Neural cell (in vitro differentiated cells): ENCODE measurements around the gene HBA2. TPM values are rescaled to one million over a fixed set of nuclear protein-coding genes. Genes with fewer than 3 reads are reported as not detected.
"Not testable (repeated sequence)": the region's sequence is repeated elsewhere in the genome, so short reads cannot be mapped to it uniquely, and the experiment has no call there.

ENCODE experiments used
- H2AFZ ChIP-seq: fragments of 200-600, 300-800 bp; sonication (generic), shearing (Covaris generic); 2 replicates; pipeline ENCODE4 v1.6.0; 2014; ENCODE audit warnings: low read depth, mild to moderate bottlenecking, antibody characterized with exemption, low read length, moderate library complexity
- H3F3A ChIP-seq: fragments of 200-600 bp; shearing (Covaris generic); 2 replicates; pipeline ENCODE4 v1.6.1; 2016; ENCODE audit warnings: mild to moderate bottlenecking, moderate library complexity, mixed read lengths, antibody characterized with exemption, low read length; ENCODE audit not compliant: insufficient read depth, poor library complexity, severe bottlenecking
- H3K27ac ChIP-seq: fragments of 200-600, 300-800 bp; sonication (generic), shearing (Covaris generic); 2 replicates; pipeline ENCODE4 v1.5.1; 2014; ENCODE audit warnings: mild to moderate bottlenecking, low read length, moderate library complexity
- H3K27me3 ChIP-seq: fragments of 300-800, 200-600 bp; sonication (generic), shearing (Covaris generic); 2 replicates; pipeline ENCODE4 v1.6.0; 2014; ENCODE audit warnings: mild to moderate bottlenecking, low read depth, low read length, moderate library complexity; ENCODE audit not compliant: insufficient read depth
- H3K36me3 ChIP-seq: fragments of 300-800, 200-600 bp; sonication (generic), shearing (Covaris generic); 2 replicates; pipeline ENCODE4 v1.5.1; 2014; ENCODE audit warnings: mild to moderate bottlenecking, antibody characterized with exemption, low read length, moderate library complexity; ENCODE audit not compliant: insufficient read depth
- H3K4me2 ChIP-seq: fragments of 300-800, 200-600 bp; sonication (generic), shearing (Covaris generic); 2 replicates; pipeline ENCODE4 v1.6.0; 2014; ENCODE audit warnings: mild to moderate bottlenecking, low read length
- H3K4me3 ChIP-seq: fragments of 300-800, 200-600 bp; sonication (generic), shearing (Covaris generic); 2 replicates; pipeline ENCODE4 v1.5.1; 2014; ENCODE audit warnings: mild to moderate bottlenecking, low read length, moderate library complexity
- H3K79me2 ChIP-seq: fragments of 200-600 bp; shearing (Covaris generic); replicated peaks from 2 replicates; pipeline ENCODE4 v1.6.0; 2014; ENCODE audit warnings: mild to moderate bottlenecking, low read length, moderate library complexity; ENCODE audit not compliant: insufficient read depth
- H3K9ac ChIP-seq: fragments of 300-800, 200-600 bp; sonication (generic), shearing (Covaris generic); 2 replicates; pipeline ENCODE4 v1.6.1; 2016; ENCODE audit warnings: mild to moderate bottlenecking, low read length, mixed read lengths
- H3K9me2 ChIP-seq: fragments of 200-600 bp; shearing (Covaris generic); 2 replicates; pipeline ENCODE4 v1.6.1; 2016; ENCODE audit warnings: mild to moderate bottlenecking, low read length, mixed read lengths; ENCODE audit not compliant: insufficient read depth
- H3K9me3 ChIP-seq: fragments of 200-600, 300-800 bp; sonication (generic), shearing (Covaris generic); 2 replicates; pipeline ENCODE4 v1.6.1; 2016; ENCODE audit warnings: mild to moderate bottlenecking, mixed run types, low read length, moderate library complexity, mixed read lengths
- H4K20me1 ChIP-seq: fragments of 200-600 bp; shearing (Covaris generic); 2 replicates; pipeline ENCODE4 v1.6.1; 2016; ENCODE audit warnings: mild to moderate bottlenecking, mixed run types; ENCODE audit not compliant: insufficient read depth
- CTCF ChIP-seq: fragments of 450-650 bp; IDR thresholded peaks from 2 replicates; pipeline ENCODE4 v1.5.1; 2014; ENCODE audit warnings: antibody characterized with exemption, mild to moderate bottlenecking, moderate library complexity; ENCODE audit not compliant: poor library complexity, severe bottlenecking
- EP300 ChIP-seq: fragments of 450-650 bp; conservative IDR thresholded peaks from 2 replicates; pipeline ENCODE4 v1.6.1; 2014; ENCODE audit warnings: antibody characterized with exemption, mild to moderate bottlenecking, moderate library complexity; ENCODE audit not compliant: poor library complexity, severe bottlenecking
- EZH2 ChIP-seq: fragments of 200-600, 300-800 bp; shearing (Covaris generic), sonication (generic); IDR thresholded peaks from 2 replicates; pipeline ENCODE4 v1.6.1; 2014; ENCODE audit warnings: antibody characterized with exemption, low read length, borderline replicate concordance, mild to moderate bottlenecking; ENCODE audit not compliant: insufficient read depth, poor library complexity, severe bottlenecking
- MXI1 ChIP-seq: fragments of 450-650 bp; conservative IDR thresholded peaks from 2 replicates; pipeline ENCODE4 v1.6.1; 2014; ENCODE audit warnings: antibody characterized with exemption, mild to moderate bottlenecking; ENCODE audit not compliant: poor library complexity, severe bottlenecking
- POLR2AphosphoS5 ChIP-seq: IDR thresholded peaks from 2 replicates; pipeline ENCODE4 v1.6.1; 2012
- RAD21 ChIP-seq: fragments of 450-650 bp; conservative IDR thresholded peaks from 2 replicates; pipeline ENCODE4 v1.6.1; 2014; ENCODE audit warnings: antibody characterized with exemption, mild to moderate bottlenecking, moderate library complexity
- SMC3 ChIP-seq: fragments of 450-650 bp; conservative IDR thresholded peaks from 2 replicates; pipeline ENCODE4 v1.6.1; 2014; ENCODE audit warnings: antibody characterized with exemption, mild to moderate bottlenecking, moderate library complexity; ENCODE audit not compliant: poor library complexity
- TAF1 ChIP-seq: IDR thresholded peaks from 2 replicates; pipeline ENCODE4 v1.6.1; 2012; ENCODE audit warnings: low read depth
- polyA plus RNA-seq: library from polyadenylated mRNA; depleted of rRNA; stranded (reverse); fragments of >200 nt; gene quantifications from 2 replicates; pipeline ENCODE4 v1.2.3, GENCODE V29; 2014
- TF ChIP-seq, protein P1 (sequence below): IDR thresholded peaks from 2 replicates; pipeline ENCODE4 v1.6.1; 2012; ENCODE audit warnings: borderline replicate concordance

HBA2 gene
- polyA plus RNA-seq, 1 donor from 2014 or later, result not detected

DNA sequence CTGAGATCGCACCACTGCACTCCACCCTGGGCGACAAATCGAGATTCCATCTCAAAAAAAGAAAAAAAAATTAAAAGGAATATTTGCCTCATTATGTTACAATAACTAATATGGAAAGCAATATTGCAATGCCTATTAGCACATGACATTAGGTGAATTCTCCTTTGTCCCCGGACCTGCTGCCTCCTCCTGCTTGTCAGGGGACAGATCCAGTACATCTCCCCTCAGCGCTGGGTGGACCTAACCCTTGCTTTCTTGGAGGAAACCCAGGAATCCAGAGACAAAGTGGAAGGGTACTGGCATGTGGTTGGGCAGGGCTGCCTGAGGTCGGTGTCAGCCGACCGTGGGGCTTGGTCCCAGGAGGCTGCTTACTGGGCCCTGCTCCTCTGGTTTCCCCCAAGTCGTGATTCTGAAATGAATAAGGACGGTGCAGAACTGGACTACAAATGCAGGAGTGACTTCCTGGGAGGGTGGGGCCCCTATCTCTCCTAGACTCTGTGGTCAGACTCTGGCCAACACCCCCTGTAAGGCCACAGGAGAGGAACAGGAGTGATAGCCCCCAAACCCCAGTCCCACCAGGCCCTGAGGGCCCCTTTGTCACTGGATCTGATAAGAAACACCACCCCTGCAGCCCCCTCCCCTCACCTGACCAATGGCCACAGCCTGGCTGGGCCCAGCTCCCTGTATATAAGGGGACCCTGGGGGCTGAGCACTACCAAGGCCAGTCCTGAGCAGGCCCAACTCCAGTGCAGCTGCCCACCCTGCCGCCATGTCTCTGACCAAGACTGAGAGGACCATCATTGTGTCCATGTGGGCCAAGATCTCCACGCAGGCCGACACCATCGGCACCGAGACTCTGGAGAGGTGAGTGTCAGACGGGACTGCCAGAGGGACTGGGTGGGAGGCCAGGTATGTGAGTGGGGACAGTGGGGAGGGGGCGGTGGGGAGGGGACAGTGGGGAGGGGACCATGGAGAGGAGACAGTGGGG lies 20.2 kb upstream of the HBA2 start, which contains the start of gene HBZ:
HBZ (plus strand) TSS at position 504 of the 988 bp plus-strand sequence; CDS start at position 770, 266 bp downstream.
- TF ChIP-seq, protein P1, sequence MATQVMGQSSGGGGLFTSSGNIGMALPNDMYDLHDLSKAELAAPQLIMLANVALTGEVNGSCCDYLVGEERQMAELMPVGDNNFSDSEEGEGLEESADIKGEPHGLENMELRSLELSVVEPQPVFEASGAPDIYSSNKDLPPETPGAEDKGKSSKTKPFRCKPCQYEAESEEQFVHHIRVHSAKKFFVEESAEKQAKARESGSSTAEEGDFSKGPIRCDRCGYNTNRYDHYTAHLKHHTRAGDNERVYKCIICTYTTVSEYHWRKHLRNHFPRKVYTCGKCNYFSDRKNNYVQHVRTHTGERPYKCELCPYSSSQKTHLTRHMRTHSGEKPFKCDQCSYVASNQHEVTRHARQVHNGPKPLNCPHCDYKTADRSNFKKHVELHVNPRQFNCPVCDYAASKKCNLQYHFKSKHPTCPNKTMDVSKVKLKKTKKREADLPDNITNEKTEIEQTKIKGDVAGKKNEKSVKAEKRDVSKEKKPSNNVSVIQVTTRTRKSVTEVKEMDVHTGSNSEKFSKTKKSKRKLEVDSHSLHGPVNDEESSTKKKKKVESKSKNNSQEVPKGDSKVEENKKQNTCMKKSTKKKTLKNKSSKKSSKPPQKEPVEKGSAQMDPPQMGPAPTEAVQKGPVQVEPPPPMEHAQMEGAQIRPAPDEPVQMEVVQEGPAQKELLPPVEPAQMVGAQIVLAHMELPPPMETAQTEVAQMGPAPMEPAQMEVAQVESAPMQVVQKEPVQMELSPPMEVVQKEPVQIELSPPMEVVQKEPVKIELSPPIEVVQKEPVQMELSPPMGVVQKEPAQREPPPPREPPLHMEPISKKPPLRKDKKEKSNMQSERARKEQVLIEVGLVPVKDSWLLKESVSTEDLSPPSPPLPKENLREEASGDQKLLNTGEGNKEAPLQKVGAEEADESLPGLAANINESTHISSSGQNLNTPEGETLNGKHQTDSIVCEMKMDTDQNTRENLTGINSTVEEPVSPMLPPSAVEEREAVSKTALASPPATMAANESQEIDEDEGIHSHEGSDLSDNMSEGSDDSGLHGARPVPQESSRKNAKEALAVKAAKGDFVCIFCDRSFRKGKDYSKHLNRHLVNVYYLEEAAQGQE, result no peak
- TF ChIP-seq MXI1, result no peak
- no peak for TF ChIP-seq SMC3
- TF ChIP-seq POLR2AphosphoS5, result no peak
- no peak for TF ChIP-seq TAF1
- TF ChIP-seq CTCF, result no peak
- no peak for TF ChIP-seq EZH2
- TF ChIP-seq RAD21, result no peak
- no peak for TF ChIP-seq EP300
- Histone ChIP-seq H3K4me3 (no peak within 1 kb of the TSS), H2AFZ (no peak within 1 kb of the TSS), H3F3A (no peaks in the 10 kb centered on the region), H3K9me3 (no peaks in the 10 kb centered on the region), H3K4me2 (no peak within 1 kb of the TSS), H3K79me2 (no peaks in the 10 kb centered on the region), H3K27me3 (peaks cover 33% of the 10 kb centered on the region), H3K27ac (no peak within 1 kb of the TSS), H3K36me3 (no peaks in the 10 kb centered on the region), H3K9ac (no peak within 1 kb of the TSS), H4K20me1 (no peaks in the 10 kb centered on the region), H3K9me2 (no peaks in the 10 kb centered on the region)

GRCh38 chr16:153129-153521 lies 19.6 kb upstream of the HBA2 start:
- H3K9ac ChIP-seq, H3K79me2 ChIP-seq, H3K4me2 ChIP-seq, H3K4me3 ChIP-seq, H3K36me3 ChIP-seq, H3F3A ChIP-seq, H4K20me1 ChIP-seq, H3K9me2 ChIP-seq, H2AFZ ChIP-seq, H3K9me3 ChIP-seq, H3K27ac ChIP-seq: not testable (repeated sequence)
- H3K27me3 ChIP-seq, result peaks cover 37% of the 10 kb centered on the region

DNA sequence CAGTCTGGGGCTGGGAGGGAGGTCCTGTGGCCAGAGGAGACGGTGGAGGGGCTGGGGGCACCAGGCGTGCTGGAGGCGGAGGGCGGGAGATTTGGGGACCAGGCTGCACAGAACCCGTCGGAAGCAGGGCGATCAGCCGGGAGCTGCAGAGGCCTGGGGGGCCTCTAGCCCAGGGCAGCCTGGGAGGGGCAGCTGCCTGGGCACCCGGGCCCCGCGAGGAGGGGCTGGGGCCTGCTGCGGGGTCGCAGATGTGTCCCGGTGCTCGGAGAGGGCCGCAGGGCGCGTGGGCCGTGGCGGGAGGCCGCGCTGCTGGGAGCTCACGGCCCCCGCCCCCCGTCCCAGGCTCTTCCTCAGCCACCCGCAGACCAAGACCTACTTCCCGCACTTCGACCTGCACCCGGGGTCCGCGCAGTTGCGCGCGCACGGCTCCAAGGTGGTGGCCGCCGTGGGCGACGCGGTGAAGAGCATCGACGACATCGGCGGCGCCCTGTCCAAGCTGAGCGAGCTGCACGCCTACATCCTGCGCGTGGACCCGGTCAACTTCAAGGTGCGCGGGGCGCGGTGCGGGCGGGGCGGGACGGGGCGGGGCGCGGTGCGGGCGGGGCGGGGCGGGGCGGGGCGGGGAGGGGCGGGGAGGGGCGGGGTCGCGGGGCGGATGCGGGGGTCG lies 19.0 kb upstream of the HBA2 start:
- H3F3A ChIP-seq, H3K9me3 ChIP-seq, H3K27ac ChIP-seq, H3K9me2 ChIP-seq, H3K4me2 ChIP-seq, H4K20me1 ChIP-seq, H3K36me3 ChIP-seq, H3K9ac ChIP-seq, H2AFZ ChIP-seq, H3K4me3 ChIP-seq, H3K79me2 ChIP-seq: not testable (repeated sequence)
- peaks cover 42% of the 10 kb centered on the region for H3K27me3 ChIP-seq
